Bronchial epithelial cell (primary cell): ENCODE data around the gene PC. TPM values are rescaled to one million over a fixed set of nuclear protein-coding genes. Genes with fewer than 3 reads are reported as not detected.

Source experiments
- DNase-seq: peaks from one replicate; pipeline ENCODE4 v3.0.0-alpha.2; 2010; ENCODE audit warnings: low read depth
- FAIRE-seq: peaks from 2 replicates; lab custom pipeline; 2011; peaks lifted over from hg19 to GRCh38; lab: Jason Lieb, UNC
- H3K27me3 ChIP-seq: 2 replicates; pipeline ENCODE4 v1.5.1; 2011; ENCODE audit warnings: low read length; ENCODE audit not compliant: control insufficient read depth, insufficient read depth
- H3K36me3 ChIP-seq: 2 replicates; pipeline ENCODE4 v1.5.1; 2011; ENCODE audit warnings: low read length; ENCODE audit not compliant: control insufficient read depth, insufficient read depth
- H3K4me3 ChIP-seq: 2 replicates; pipeline ENCODE4 v1.5.1; 2011; ENCODE audit warnings: mild to moderate bottlenecking, low read depth, low read length, control low read depth
- CTCF ChIP-seq: IDR thresholded peaks from 2 replicates; pipeline ENCODE4 v1.5.1; 2011; ENCODE audit warnings: mild to moderate bottlenecking, moderate library complexity, low read length, control low read depth, inconsistent platforms; ENCODE audit not compliant: insufficient read depth, severe bottlenecking
- total RNA-seq: library from RNA; depleted of rRNA; stranded (reverse); fragments of >200 nt; gene quantifications from 2 replicates; pipeline ENCODE4 v1.2.1, GENCODE V29; 2014

PC gene
- total RNA-seq, 1 donor from 2014 or later = 14.2 TPM

- TF ChIP-seq CTCF = no peak
- no peak overlapping the region for H3K4me3 ChIP-seq
- DNase-seq = no peak
- H3K27me3 ChIP-seq = no peaks in the 10 kb centered on the region
- FAIRE-seq = no peak
- H3K36me3 ChIP-seq = no peaks in the 10 kb centered on the region
Measured at GRCh38 chr11:66902486-66903177, 55.6 kb downstream of the PC start.

- FAIRE-seq = no peak
- no peak for TF ChIP-seq CTCF
- H3K36me3 ChIP-seq = no peaks in the 10 kb centered on the region
- no peak for DNase-seq
- no peaks in the 10 kb centered on the region for H3K27me3 ChIP-seq
- H3K4me3 ChIP-seq = no peak overlapping the region
Measured at GRCh38 chr11:66901964-66902390, 56.2 kb downstream of the PC start.

GRCh38 chr11:66894141-66894540 lies 64.0 kb downstream of the PC start:
- FAIRE-seq = no peak

GRCh38 chr11:66892911-66893310 lies 65.3 kb downstream of the PC start:
- no peak overlapping the region for H3K4me3 ChIP-seq
- TF ChIP-seq CTCF = no peak
- no peak for FAIRE-seq

More at GRCh38 chr11:66894141-66894540, 64.0 kb downstream of the PC start:
- no peak overlapping the region for H3K4me3 ChIP-seq
- no peaks in the 10 kb centered on the region for H3K36me3 ChIP-seq
- no peak for DNase-seq
- TF ChIP-seq CTCF = no peak
- no peaks in the 10 kb centered on the region for H3K27me3 ChIP-seq

GRCh38 chr11:66891851-66892660 lies 66.1 kb downstream of the PC start:
- no peaks in the 10 kb centered on the region for H3K27me3 ChIP-seq
- TF ChIP-seq CTCF = peak; percentile 29
- H3K36me3 ChIP-seq = no peaks in the 10 kb centered on the region
- FAIRE-seq (peak; percentile 60), DNase-seq (peak; percentile 99)
- H3K4me3 ChIP-seq = no peak overlapping the region

More at GRCh38 chr11:66892911-66893310, 65.3 kb downstream of the PC start:
- no peak for DNase-seq
- Histone ChIP-seq H3K27me3 (no peaks in the 10 kb centered on the region), H3K36me3 (no peaks in the 10 kb centered on the region)
